PFSK-1 (cell line): ENCODE measurements around the gene TMEM14C. TPM values are rescaled to one million over a fixed set of nuclear protein-coding genes. Genes with fewer than 3 reads are reported as not detected.
A peak's percentile ranks its signal among the peaks of the same experiment; 100 is the strongest.

Source experiments
- FOXP2 ChIP-seq: optimal IDR thresholded peaks from 2 replicates; pipeline ENCODE3; 2011; ENCODE audit warnings: borderline replicate concordance, control low read depth, inconsistent platforms; ENCODE audit not compliant: insufficient read depth; ENCODE audit errors: extremely low read length, extremely low read depth
- POLR2AphosphoS5 ChIP-seq: IDR thresholded peaks from 2 replicates; pipeline ENCODE4 v1.6.1; 2012; ENCODE audit warnings: low read depth, mild to moderate bottlenecking, control low read depth, low read length, moderate library complexity
- REST ChIP-seq, 2 experiments: IDR thresholded peaks; 2 replicates each; pipeline versions ENCODE4 v1.6.1 to v1.8.0; 2011 to 2012; ENCODE audit warnings: low read depth in 2 of 2, low read length in 2 of 2, control low read depth in 1 of 2, inconsistent platforms in 1 of 2, mild to moderate bottlenecking in 1 of 2, moderate library complexity in 1 of 2; ENCODE audit not compliant: insufficient read depth in 1 of 2
- SIN3A ChIP-seq: IDR thresholded peaks from 2 replicates; pipeline ENCODE4 v1.6.1; 2012; ENCODE audit warnings: mild to moderate bottlenecking, low read length, moderate library complexity, borderline replicate concordance; ENCODE audit not compliant: insufficient read depth
- TAF1 ChIP-seq: IDR thresholded peaks from 2 replicates; pipeline ENCODE4 v1.6.1; 2012; ENCODE audit warnings: low read length, control low read depth, borderline replicate concordance; ENCODE audit not compliant: insufficient read depth
- polyA plus RNA-seq: library from polyadenylated mRNA; unstranded; fragments of >200 nt; gene quantifications from one replicate; pipeline ENCODE4 v1.2.1, GENCODE V29; 2012; ENCODE audit warnings: low read depth, missing spikeins; ENCODE audit not compliant: insufficient read length

TMEM14C gene
- 124 TPM for polyA plus RNA-seq

- TF ChIP-seq TAF1 (peak; percentile 86; the same call in 1 of the 2 replicates), FOXP2 (peak; percentile 98), REST (IDR thresholded peaks at IDR 0.05; ENCODE audit: insufficient read depth in 1 of 2, low read depth in 2 of 2, low read length in 2 of 2) (peak; percentile 54 to 73; a peak in 2 of 4 replicates), POLR2AphosphoS5 (peak; percentile 95), SIN3A (no peak; the same call in 1 of the 2 replicates)
Measured at GRCh38 chr6:10722820-10723566, at the start of gene TMEM14C. Gene TMEM14C, plus strand, starts transcription at chr6:10723070. Its CDS starts 1,544 bp downstream, at chr6:10724614.

- no peak for TF ChIP-seq REST (IDR thresholded peaks at IDR 0.05; ENCODE audit: insufficient read depth in 1 of 2, low read depth in 2 of 2, low read length in 2 of 2)
- TF ChIP-seq POLR2AphosphoS5 = no peak
- no peak for TF ChIP-seq TAF1
- TF ChIP-seq FOXP2 = no peak
- no peak for TF ChIP-seq SIN3A
Measured at GRCh38 chr6:10676403-10676802, 46.5 kb upstream of the TMEM14C start.

- TF ChIP-seq SIN3A (no peak), POLR2AphosphoS5 (no peak), TAF1 (no peak), REST (IDR thresholded peaks at IDR 0.05; ENCODE audit: insufficient read depth in 1 of 2, low read depth in 2 of 2, low read length in 2 of 2) (no peak), FOXP2 (no peak)
Measured at GRCh38 chr6:10678456-10678855, 44.4 kb upstream of the TMEM14C start.

GRCh38 chr6:10681795-10682194 lies 41.1 kb upstream of the TMEM14C start:
- TF ChIP-seq POLR2AphosphoS5 (no peak), TAF1 (no peak), SIN3A (no peak), FOXP2 (no peak), REST (IDR thresholded peaks at IDR 0.05; ENCODE audit: insufficient read depth in 1 of 2, low read depth in 2 of 2, low read length in 2 of 2) (no peak)
